A673 (cell line): ENCODE results near the gene AMER2.

ENCODE experiments used
- EZH2 ChIP-seq: fragments of 200-600 bp; sonication (generic); IDR thresholded peaks from 2 replicates; pipeline ENCODE4 v1.6.1; 2017; ENCODE audit warnings: borderline replicate concordance, low read depth, mild to moderate bottlenecking, mixed read lengths, antibody characterized with exemption, low read length; ENCODE audit not compliant: poor library complexity, severe bottlenecking
- TF ChIP-seq, protein P1 (sequence below): fragments of 300-800, 200-600 bp; sonication (generic); conservative IDR thresholded peaks from 2 replicates; pipeline ENCODE4 v1.5.1; 2017; ENCODE audit warnings: low read depth, mild to moderate bottlenecking, antibody characterized with exemption, low read length, moderate library complexity, mixed read lengths

DNA sequence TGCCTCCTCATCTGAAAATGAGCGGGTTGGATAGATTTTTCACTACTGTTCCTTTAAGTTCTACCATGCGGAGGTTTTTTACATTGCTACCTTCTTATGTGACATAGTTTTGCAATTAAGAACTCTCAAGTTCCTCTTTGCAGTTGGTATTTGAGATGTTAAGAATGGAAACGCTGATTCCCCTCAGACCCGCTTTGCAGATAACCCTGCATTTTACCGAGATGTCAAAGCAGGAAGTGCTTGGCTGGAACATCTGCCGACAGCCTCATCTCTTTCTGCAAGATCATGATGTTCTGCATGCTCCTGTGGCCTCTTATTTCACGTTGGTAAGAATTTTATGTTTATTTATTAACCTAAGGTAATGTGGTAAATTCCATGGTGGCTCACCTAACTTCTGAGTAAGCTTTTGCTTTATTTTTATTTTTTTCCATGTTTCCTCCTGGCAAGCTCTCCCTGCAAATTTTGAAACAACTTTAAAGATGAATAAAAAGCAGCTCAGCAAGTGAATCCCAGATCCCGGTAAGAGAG, 53.6 kb downstream of the AMER2 start:
- TF ChIP-seq, protein P1, sequence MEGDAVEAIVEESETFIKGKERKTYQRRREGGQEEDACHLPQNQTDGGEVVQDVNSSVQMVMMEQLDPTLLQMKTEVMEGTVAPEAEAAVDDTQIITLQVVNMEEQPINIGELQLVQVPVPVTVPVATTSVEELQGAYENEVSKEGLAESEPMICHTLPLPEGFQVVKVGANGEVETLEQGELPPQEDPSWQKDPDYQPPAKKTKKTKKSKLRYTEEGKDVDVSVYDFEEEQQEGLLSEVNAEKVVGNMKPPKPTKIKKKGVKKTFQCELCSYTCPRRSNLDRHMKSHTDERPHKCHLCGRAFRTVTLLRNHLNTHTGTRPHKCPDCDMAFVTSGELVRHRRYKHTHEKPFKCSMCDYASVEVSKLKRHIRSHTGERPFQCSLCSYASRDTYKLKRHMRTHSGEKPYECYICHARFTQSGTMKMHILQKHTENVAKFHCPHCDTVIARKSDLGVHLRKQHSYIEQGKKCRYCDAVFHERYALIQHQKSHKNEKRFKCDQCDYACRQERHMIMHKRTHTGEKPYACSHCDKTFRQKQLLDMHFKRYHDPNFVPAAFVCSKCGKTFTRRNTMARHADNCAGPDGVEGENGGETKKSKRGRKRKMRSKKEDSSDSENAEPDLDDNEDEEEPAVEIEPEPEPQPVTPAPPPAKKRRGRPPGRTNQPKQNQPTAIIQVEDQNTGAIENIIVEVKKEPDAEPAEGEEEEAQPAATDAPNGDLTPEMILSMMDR, result no peak
- no peak for TF ChIP-seq EZH2
